SK-N-SH treated with all-trans-retinoic acid at 6 μM for 48 hours (cell line): Measurements from ENCODE around the gene GEMIN4.

Source experiments
- ATAC-seq: fragments of 200-7000 bp; cut with Tn5 transposase; 3 replicates; pipeline ENCODE4 v1.9.1; 2020; ENCODE audit warnings: mild to moderate bottlenecking, moderate library complexity
- ARNTL ChIP-seq: fragments of 450-650 bp; formaldehyde crosslinking; IDR thresholded peaks from 2 replicates; pipeline ENCODE4 v1.5.0; 2020; ENCODE audit warnings: low read depth, mild to moderate bottlenecking, moderate library complexity, borderline replicate concordance
- BACH2 ChIP-seq: fragments of 250-450 bp; sonication (Bioruptor Pico); IDR thresholded peaks from 2 replicates; pipeline ENCODE4 v1.9.0; 2021; ENCODE audit warnings: mild to moderate bottlenecking, borderline replicate concordance
- CSDC2 ChIP-seq: fragments of 250-450 bp; sonication (Bioruptor Pico); IDR thresholded peaks from 2 replicates; pipeline ENCODE4 v1.5.0; 2020; ENCODE audit warnings: mild to moderate bottlenecking, moderate library complexity
- ESRRG ChIP-seq: fragments of 250-450 bp; sonication (Bioruptor Pico); IDR thresholded peaks from 2 replicates; pipeline ENCODE4 v1.6.1; 2021; ENCODE audit warnings: mild to moderate bottlenecking
- GLIS3 ChIP-seq: fragments of 250-450 bp; sonication (Bioruptor Pico); IDR thresholded peaks from 2 replicates; pipeline ENCODE4 v1.5.0; 2020; ENCODE audit warnings: mild to moderate bottlenecking, moderate library complexity
- ISL1 ChIP-seq: fragments of 250-450 bp; sonication (Bioruptor Pico); IDR thresholded peaks from 2 replicates; pipeline ENCODE4 v2.1.2; 2022; ENCODE audit warnings: mild to moderate bottlenecking, moderate library complexity
- PPARA ChIP-seq: fragments of 250-450 bp; sonication (Bioruptor Pico); IDR thresholded peaks from 2 replicates; pipeline ENCODE4 v1.5.0; 2020; ENCODE audit warnings: mild to moderate bottlenecking, borderline replicate concordance
- RARB ChIP-seq: fragments of 250-450 bp; sonication (Bioruptor Pico); IDR thresholded peaks from 2 replicates; pipeline ENCODE4 v1.8.0; 2021; ENCODE audit warnings: mild to moderate bottlenecking, moderate library complexity
- SNAI2 ChIP-seq: fragments of 250-450 bp; sonication (Bioruptor Pico); IDR thresholded peaks from 2 replicates; pipeline ENCODE4 v1.5.0; 2020; ENCODE audit warnings: mild to moderate bottlenecking, moderate library complexity
- TCF4 ChIP-seq: fragments of 250-450 bp; sonication (Bioruptor Pico); IDR thresholded peaks from 2 replicates; pipeline ENCODE4 v1.8.0; 2021; ENCODE audit warnings: mild to moderate bottlenecking, moderate library complexity, borderline replicate concordance
- TOX ChIP-seq: fragments of 250-450 bp; sonication (Bioruptor Pico); IDR thresholded peaks from 2 replicates; pipeline ENCODE4 v1.8.0; 2021; ENCODE audit warnings: mild to moderate bottlenecking, moderate library complexity, borderline replicate concordance
- ZC3H10 ChIP-seq: fragments of 250-450 bp; sonication (Bioruptor Pico); IDR thresholded peaks from 2 replicates; pipeline ENCODE4 v1.5.1; 2021; ENCODE audit warnings: mild to moderate bottlenecking, moderate library complexity
- ZFP3 ChIP-seq: fragments of 250-450 bp; sonication (Bioruptor Pico); IDR thresholded peaks from 2 replicates; pipeline ENCODE4 v1.5.0; 2020; ENCODE audit warnings: mild to moderate bottlenecking, moderate library complexity
- ZFP30 ChIP-seq: fragments of 450-650 bp; formaldehyde crosslinking; IDR thresholded peaks from 2 replicates; pipeline ENCODE4 v1.5.0; 2022; ENCODE audit warnings: mild to moderate bottlenecking, moderate library complexity
- ZNF565 ChIP-seq: fragments of 450-650 bp; formaldehyde crosslinking; conservative IDR thresholded peaks from 2 replicates; pipeline ENCODE4 v1.5.0; 2020; ENCODE audit warnings: low read depth, mild to moderate bottlenecking, moderate library complexity
- ZNF70 ChIP-seq: fragments of 450-650 bp; formaldehyde crosslinking; IDR thresholded peaks from 2 replicates; pipeline ENCODE4 v1.5.0; 2020; ENCODE audit warnings: mild to moderate bottlenecking, moderate library complexity
- ZNF8 ChIP-seq: fragments of 450-650 bp; formaldehyde crosslinking; IDR thresholded peaks from 2 replicates; pipeline ENCODE4 v1.5.0; 2020; ENCODE audit warnings: mild to moderate bottlenecking, moderate library complexity
- TF ChIP-seq, protein P1 (sequence below): fragments of 250-450 bp; sonication (Bioruptor Pico); IDR thresholded peaks from 2 replicates; pipeline ENCODE4 v1.5.0; 2020; ENCODE audit warnings: mild to moderate bottlenecking, moderate library complexity
- TF ChIP-seq, protein P2 (sequence below): fragments of 250-450 bp; sonication (Bioruptor Pico); IDR thresholded peaks from 2 replicates; pipeline ENCODE4 v1.8.0; 2021; ENCODE audit warnings: low read depth, mild to moderate bottlenecking, moderate library complexity, borderline replicate concordance
- TF ChIP-seq, protein P3 (sequence below): fragments of 250-450 bp; sonication (Bioruptor Pico); IDR thresholded peaks from 2 replicates; pipeline ENCODE4 v1.5.1; 2021; ENCODE audit warnings: mild to moderate bottlenecking, moderate library complexity
- TF ChIP-seq, protein P4 (sequence below): fragments of 250-450 bp; sonication (Bioruptor Pico); IDR thresholded peaks from 2 replicates; pipeline ENCODE4 v1.5.1; 2020; ENCODE audit warnings: low read depth, mild to moderate bottlenecking, moderate library complexity

The GEMIN4 gene

DNA sequence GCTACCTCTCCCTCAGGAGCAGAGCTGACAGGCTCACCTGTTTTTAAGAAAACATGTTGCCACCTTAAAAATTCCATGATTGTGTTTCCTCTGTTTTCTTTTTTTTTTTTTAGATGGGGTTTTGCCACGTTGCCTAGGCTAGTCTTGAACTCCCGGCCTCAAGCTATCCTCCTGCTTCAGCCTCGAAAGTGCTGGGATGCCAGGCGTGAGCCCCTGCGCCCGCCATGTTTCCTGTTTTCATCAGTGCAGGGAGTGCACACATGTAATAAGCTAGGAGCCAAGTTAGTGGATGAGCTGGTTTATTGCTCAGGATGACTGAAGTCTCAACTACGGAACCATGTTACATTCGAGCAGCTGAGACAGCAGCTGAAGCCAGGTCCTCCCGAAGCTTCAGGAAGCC, 43.7 kb upstream of the GEMIN4 start:
- ATAC-seq, result no peak

DNA sequence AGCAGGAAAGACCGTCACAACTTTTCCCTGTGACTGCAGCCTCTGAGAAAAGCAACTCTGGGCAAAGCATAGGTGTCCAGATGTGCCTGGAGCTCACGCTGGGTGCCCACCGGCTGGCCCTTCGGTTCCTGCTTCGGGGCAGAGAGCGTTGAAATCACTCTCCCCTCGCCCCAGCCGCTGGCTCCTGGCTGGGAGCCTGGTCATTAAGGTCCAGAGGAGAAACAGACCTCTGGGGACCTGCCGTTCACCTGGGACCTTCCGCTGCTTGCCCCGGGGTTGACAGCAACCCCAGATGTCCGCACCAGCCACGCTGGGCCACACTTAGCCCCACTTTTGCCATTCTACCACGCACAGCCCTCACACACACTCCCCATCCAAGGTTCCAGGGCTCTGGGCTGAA, 43.2 kb upstream of the GEMIN4 start:
- TF ChIP-seq CSDC2 (CRISPR knock-in tag) (no peak), TOX (CRISPR knock-in tag) (no peak), BACH2 (no peak), RARB (CRISPR knock-in tag) (no peak), ZC3H10 (CRISPR knock-in tag) (no peak), SNAI2 (CRISPR knock-in tag) (no peak), TCF4 (CRISPR knock-in tag) (no peak), ZNF565 (CRISPR knock-in tag) (no peak), ZNF8 (CRISPR knock-in tag) (no peak), ARNTL (CRISPR knock-in tag) (no peak), PPARA (CRISPR knock-in tag) (no peak), ZNF70 (CRISPR knock-in tag) (no peak), GLIS3 (CRISPR knock-in tag) (no peak), ISL1 (CRISPR knock-in tag) (no peak), ZFP3 (CRISPR knock-in tag) (no peak)
- TF ChIP-seq, protein P1, sequence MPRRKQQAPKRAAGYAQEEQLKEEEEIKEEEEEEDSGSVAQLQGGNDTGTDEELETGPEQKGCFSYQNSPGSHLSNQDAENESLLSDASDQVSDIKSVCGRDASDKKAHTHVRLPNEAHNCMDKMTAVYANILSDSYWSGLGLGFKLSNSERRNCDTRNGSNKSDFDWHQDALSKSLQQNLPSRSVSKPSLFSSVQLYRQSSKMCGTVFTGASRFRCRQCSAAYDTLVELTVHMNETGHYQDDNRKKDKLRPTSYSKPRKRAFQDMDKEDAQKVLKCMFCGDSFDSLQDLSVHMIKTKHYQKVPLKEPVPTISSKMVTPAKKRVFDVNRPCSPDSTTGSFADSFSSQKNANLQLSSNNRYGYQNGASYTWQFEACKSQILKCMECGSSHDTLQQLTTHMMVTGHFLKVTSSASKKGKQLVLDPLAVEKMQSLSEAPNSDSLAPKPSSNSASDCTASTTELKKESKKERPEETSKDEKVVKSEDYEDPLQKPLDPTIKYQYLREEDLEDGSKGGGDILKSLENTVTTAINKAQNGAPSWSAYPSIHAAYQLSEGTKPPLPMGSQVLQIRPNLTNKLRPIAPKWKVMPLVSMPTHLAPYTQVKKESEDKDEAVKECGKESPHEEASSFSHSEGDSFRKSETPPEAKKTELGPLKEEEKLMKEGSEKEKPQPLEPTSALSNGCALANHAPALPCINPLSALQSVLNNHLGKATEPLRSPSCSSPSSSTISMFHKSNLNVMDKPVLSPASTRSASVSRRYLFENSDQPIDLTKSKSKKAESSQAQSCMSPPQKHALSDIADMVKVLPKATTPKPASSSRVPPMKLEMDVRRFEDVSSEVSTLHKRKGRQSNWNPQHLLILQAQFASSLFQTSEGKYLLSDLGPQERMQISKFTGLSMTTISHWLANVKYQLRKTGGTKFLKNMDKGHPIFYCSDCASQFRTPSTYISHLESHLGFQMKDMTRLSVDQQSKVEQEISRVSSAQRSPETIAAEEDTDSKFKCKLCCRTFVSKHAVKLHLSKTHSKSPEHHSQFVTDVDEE, result no peak
- TF ChIP-seq, protein P2, sequence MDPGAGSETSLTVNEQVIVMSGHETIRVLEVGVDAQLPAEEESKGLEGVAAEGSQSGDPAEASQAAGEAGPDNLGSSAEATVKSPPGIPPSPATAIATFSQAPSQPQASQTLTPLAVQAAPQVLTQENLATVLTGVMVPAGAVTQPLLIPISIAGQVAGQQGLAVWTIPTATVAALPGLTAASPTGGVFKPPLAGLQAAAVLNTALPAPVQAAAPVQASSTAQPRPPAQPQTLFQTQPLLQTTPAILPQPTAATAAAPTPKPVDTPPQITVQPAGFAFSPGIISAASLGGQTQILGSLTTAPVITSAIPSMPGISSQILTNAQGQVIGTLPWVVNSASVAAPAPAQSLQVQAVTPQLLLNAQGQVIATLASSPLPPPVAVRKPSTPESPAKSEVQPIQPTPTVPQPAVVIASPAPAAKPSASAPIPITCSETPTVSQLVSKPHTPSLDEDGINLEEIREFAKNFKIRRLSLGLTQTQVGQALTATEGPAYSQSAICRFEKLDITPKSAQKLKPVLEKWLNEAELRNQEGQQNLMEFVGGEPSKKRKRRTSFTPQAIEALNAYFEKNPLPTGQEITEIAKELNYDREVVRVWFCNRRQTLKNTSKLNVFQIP (CRISPR knock-in tag), result no peak
- TF ChIP-seq, all 23 proteins: peak for 0
- ATAC-seq, result no peak; the same call in 2 of the 3 replicates

More for the DNA sequence above, 43.7 kb upstream of the GEMIN4 start:
- TF ChIP-seq, protein P1, result no peak
- TF ChIP-seq ESRRG (no peak), ZFP30 (CRISPR knock-in tag) (no peak), ARNTL (CRISPR knock-in tag) (no peak), ZNF70 (CRISPR knock-in tag) (no peak), ZFP3 (CRISPR knock-in tag) (no peak), TOX (CRISPR knock-in tag) (no peak), ZNF565 (CRISPR knock-in tag) (no peak), SNAI2 (CRISPR knock-in tag) (no peak), TCF4 (CRISPR knock-in tag) (no peak), ZC3H10 (CRISPR knock-in tag) (no peak), PPARA (CRISPR knock-in tag) (no peak), BACH2 (no peak)
- TF ChIP-seq, protein P3, sequence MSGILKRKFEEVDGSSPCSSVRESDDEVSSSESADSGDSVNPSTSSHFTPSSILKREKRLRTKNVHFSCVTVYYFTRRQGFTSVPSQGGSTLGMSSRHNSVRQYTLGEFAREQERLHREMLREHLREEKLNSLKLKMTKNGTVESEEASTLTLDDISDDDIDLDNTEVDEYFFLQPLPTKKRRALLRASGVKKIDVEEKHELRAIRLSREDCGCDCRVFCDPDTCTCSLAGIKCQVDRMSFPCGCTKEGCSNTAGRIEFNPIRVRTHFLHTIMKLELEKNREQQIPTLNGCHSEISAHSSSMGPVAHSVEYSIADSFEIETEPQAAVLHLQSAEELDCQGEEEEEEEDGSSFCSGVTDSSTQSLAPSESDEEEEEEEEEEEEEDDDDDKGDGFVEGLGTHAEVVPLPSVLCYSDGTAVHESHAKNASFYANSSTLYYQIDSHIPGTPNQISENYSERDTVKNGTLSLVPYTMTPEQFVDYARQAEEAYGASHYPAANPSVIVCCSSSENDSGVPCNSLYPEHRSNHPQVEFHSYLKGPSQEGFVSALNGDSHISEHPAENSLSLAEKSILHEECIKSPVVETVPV, result no peak
- TF ChIP-seq, protein P4, sequence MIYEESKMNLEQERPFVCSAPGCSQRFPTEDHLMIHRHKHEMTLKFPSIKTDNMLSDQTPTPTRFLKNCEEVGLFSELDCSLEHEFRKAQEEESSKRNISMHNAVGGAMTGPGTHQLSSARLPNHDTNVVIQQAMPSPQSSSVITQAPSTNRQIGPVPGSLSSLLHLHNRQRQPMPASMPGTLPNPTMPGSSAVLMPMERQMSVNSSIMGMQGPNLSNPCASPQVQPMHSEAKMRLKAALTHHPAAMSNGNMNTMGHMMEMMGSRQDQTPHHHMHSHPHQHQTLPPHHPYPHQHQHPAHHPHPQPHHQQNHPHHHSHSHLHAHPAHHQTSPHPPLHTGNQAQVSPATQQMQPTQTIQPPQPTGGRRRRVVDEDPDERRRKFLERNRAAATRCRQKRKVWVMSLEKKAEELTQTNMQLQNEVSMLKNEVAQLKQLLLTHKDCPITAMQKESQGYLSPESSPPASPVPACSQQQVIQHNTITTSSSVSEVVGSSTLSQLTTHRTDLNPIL, result no peak
